Peyer's patch (tissue), 4 donors: ENCODE results near the gene CRLF1.

Source experiments
- CTCF ChIP-seq, 6 experiments: fragments of 450-650 bp in 4 of 6; fragments of 200-600 bp in 2 of 6; sonication (generic) in 1 of 6; IDR thresholded peaks; one replicate each; pipeline ENCODE4 v1.5.1; 2017 to 2019; ENCODE audit warnings: antibody characterized with exemption in 6 of 6, mild to moderate bottlenecking in 3 of 6, moderate library complexity in 1 of 6
- POLR2A ChIP-seq, 2 donors: fragments of 450-650 bp; IDR thresholded peaks; one replicate each; pipeline ENCODE4 v1.5.1; 2017; ENCODE audit warnings: antibody characterized with exemption in 2 of 2, mild to moderate bottlenecking in 2 of 2, moderate library complexity in 2 of 2

DNA sequence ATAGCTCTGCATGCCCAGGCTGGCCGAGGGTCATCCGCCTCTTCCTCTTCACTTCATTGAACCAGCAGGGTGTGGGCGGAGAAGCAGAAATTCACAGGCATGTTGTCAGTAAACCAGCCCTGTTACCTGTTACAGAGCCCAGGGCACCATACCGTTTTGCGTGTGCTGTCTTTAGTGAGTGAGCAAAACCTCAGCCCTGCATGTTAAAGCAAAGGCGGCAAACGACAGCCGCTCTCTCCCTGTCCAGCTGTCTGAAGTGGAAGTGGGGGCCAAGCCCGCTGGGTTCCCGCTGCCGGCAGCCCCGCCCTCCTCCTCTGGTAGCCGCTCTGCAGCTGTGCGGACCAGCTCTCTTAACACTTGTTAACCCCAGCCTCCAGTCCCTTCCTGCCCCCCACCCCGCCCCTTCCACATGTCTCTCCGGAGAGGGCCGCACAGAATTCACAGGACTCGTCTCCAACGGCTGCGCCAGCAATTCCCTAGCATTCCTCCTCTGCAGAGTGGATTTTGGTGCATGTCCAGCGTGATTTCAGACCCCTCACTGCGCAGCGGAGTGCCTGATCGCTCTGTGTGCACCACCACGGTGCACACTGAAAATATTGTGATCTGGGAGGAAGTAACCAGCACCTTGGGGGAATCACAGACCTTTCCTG, 42.9 kb upstream of the CRLF1 start:
- TF ChIP-seq CTCF (IDR thresholded peaks at IDR 0.05) (no peak), POLR2A (IDR thresholded peaks at IDR 0.05) (no peak)
